SU-DHL-6 (cell line): Measurements from ENCODE around the gene BUD13.
A peak's percentile ranks its signal among the peaks of the same experiment; 100 is the strongest.

Source experiments
- H2AFZ ChIP-seq: fragments of 200-600 bp; sonication (generic); 2 replicates; pipeline ENCODE4 v1.6.1; 2014; ENCODE audit warnings: low read depth, mild to moderate bottlenecking, moderate library complexity, mixed read lengths, antibody characterized with exemption, low read length; ENCODE audit not compliant: severe bottlenecking
- H3F3A ChIP-seq: fragments of 200-600 bp; shearing (Covaris generic); 2 replicates; pipeline ENCODE4 v1.6.0; 2016; ENCODE audit warnings: antibody characterized with exemption, mild to moderate bottlenecking; ENCODE audit not compliant: insufficient read depth
- H3K27ac ChIP-seq: fragments of 200-600 bp; sonication (generic); 2 replicates; pipeline ENCODE4 v1.5.1; 2016; ENCODE audit warnings: low read depth, mild to moderate bottlenecking, low read length, moderate library complexity, mixed read lengths
- H3K27me3 ChIP-seq: fragments of 200-600 bp; sonication (generic), shearing (Covaris generic); 2 replicates; pipeline ENCODE4 v1.6.0; 2014; ENCODE audit warnings: mild to moderate bottlenecking, low read length
- H3K36me3 ChIP-seq: fragments of 200-600 bp; sonication (generic); 2 replicates; pipeline ENCODE4 v1.6.1; 2014; ENCODE audit warnings: mild to moderate bottlenecking, low read length, mixed read lengths
- H3K4me2 ChIP-seq: fragments of 300-600, 200-600 bp; shearing (Covaris generic), sonication (generic); 2 replicates; pipeline ENCODE4 v1.6.0; 2014; ENCODE audit warnings: low read length, low read depth, mild to moderate bottlenecking; ENCODE audit not compliant: poor library complexity, severe bottlenecking
- H3K4me3 ChIP-seq: fragments of 200-600 bp; sonication (generic); 2 replicates; pipeline ENCODE4 v1.5.1; 2014; ENCODE audit warnings: antibody characterized with exemption, low read length, mild to moderate bottlenecking, mixed read lengths; ENCODE audit not compliant: insufficient read depth, poor library complexity, severe bottlenecking
- H3K79me2 ChIP-seq: fragments of 200-600 bp; sonication (generic); 2 replicates; pipeline ENCODE4 v1.6.1; 2014; ENCODE audit warnings: mild to moderate bottlenecking, low read length, moderate library complexity; ENCODE audit not compliant: insufficient read depth
- H3K9ac ChIP-seq: fragments of 200-600 bp; sonication (generic); 2 replicates; pipeline ENCODE4 v1.7.0; 2014; ENCODE audit warnings: mild to moderate bottlenecking, low read length
- H3K9me2 ChIP-seq: fragments of 200-600 bp; sonication (generic); replicated peaks from 2 replicates; pipeline ENCODE4 v1.6.1; 2014; ENCODE audit warnings: low read length; ENCODE audit not compliant: insufficient read depth
- H3K9me3 ChIP-seq: fragments of 200-600 bp; sonication (generic); 2 replicates; pipeline ENCODE4 v1.6.1; 2014; ENCODE audit warnings: low read length, mixed read lengths; ENCODE audit not compliant: insufficient read depth
- H4K20me1 ChIP-seq: fragments of 200-600 bp; sonication (generic); 2 replicates; pipeline ENCODE4 v1.6.1; 2014; ENCODE audit warnings: low read depth, mild to moderate bottlenecking, antibody characterized with exemption, low read length, moderate library complexity, mixed read lengths
- CTCF ChIP-seq: fragments of 200-600 bp; sonication (generic); IDR thresholded peaks from one replicate; pipeline ENCODE4 v1.5.1; 2017; ENCODE audit warnings: antibody characterized with exemption, mild to moderate bottlenecking, low read length, moderate library complexity; ENCODE audit not compliant: insufficient read depth, poor library complexity, severe bottlenecking
- EZH2phosphoT487 ChIP-seq: fragments of 200-600 bp; sonication (generic), shearing (Covaris generic); conservative IDR thresholded peaks from 2 replicates; pipeline ENCODE4 v1.6.1; 2018; ENCODE audit warnings: mild to moderate bottlenecking, antibody characterized with exemption, low read length, moderate library complexity, mixed read lengths

The BUD13 gene

DNA sequence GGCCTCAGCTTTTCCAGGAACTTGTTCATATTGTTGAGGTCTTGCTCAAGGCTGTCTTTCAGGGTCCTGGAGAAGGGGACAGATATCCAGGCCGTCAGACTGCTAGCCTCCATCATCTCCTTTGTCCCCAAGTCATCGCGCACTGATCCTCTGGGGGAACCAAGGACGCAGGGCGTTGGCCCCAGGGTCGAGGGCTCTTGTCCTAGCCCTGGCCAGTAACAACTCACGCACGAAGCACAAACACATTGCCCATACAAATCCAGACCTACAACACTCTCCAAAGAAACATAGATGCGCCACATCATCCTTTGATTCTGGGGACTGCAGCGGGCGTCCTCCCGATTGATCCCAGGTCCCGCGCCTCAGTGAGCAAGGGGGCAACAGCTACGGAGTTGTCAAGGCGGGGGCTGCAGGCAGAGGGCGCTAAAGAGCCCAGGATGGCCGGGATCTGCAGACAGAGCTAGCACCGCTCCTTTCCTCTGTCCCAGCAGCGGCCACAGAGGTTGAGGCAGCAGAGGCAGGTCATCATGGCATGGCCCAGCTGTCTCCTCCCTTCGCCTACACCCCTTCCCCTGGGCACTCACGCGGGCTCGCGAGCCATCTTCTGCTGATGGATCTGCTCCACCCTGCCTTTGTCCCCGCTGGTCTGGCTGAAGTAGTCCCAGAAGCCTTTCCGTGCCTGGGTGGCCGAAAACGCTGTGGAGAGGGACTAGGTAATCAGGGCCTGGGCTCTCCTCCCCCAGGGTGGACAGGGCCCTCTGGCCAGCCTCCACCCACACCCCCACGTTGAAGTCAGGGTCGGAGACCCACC lies 18.4 kb upstream of the BUD13 start:
- Histone ChIP-seq H3K9me3 (no peaks in the 10 kb centered on the region), H3K9me2 (no peaks in the 10 kb centered on the region), H3F3A (no peaks in the 10 kb centered on the region), H3K4me3 (no peak overlapping the region), H3K79me2 (peaks cover 17% of the 10 kb centered on the region), H3K27me3 (no peaks in the 10 kb centered on the region), H3K36me3 (peaks cover 3% of the 10 kb centered on the region; the same call in 1 of the 2 replicates), H3K4me2 (peak overlapping the region; percentile 33), H3K9ac (peak overlapping the region; percentile 12; the same call in 1 of the 2 replicates), H2AFZ (peak overlapping the region; percentile 74), H4K20me1 (no peaks in the 10 kb centered on the region), H3K27ac (no peak overlapping the region)
- TF ChIP-seq EZH2phosphoT487 (no peak), CTCF (peak; percentile 79)

DNA sequence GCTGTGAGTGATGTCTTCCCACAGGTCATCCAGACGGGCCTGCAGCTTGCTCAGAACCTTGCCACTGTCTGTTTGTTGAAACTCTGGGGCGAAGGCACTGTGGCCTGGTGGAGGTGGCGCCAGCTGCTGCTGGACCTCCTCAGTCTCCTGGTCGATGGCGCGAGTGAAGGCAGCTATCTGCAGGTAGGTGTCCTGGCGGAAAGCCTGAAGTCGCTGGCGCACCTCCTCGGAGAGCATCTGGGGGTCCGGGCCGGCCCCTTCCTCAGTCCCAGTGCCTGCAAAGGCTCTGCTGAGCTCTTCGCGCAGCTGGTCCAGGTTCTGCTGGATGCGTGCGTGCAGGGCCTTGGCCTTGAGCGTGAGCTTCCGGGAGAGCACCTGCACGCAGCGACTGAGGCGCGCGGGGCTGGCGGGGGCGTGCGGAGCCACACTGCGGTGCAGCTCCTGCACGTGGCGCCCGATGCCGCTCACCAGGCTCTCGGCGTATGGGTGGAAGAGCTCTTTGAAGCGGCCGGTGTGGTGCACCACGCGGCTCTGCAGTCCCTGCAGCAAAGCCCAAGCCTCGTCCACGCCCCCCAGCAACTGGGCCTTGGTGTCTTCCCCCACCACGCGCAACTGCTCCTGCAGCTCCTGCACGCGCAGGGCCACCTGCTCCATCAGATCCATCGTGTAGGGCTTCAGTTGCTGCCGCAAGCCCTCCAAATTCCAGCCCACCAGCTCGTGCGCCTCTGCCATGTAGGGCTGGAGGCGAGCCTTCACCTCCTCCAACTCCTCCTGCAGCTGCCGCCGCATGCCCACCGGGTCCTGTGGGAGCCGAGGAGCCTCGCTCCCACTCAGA lies 17.6 kb upstream of the BUD13 start:
- no peaks in the 10 kb centered on the region for H3K27me3 ChIP-seq
- no peak overlapping the region for H2AFZ ChIP-seq
- H4K20me1 ChIP-seq = no peaks in the 10 kb centered on the region
- no peaks in the 10 kb centered on the region for H3K9me2 ChIP-seq
- no peak overlapping the region for H3K27ac ChIP-seq
- H3K79me2 ChIP-seq = peaks cover 25% of the 10 kb centered on the region
- H3K4me2 ChIP-seq = no peak overlapping the region
- TF ChIP-seq EZH2phosphoT487 (no peak), CTCF (no peak)
- peaks cover 9% of the 10 kb centered on the region; the same call in 1 of the 2 replicates for H3K36me3 ChIP-seq
- no peaks in the 10 kb centered on the region for H3K9me3 ChIP-seq
- H3K9ac ChIP-seq = no peak overlapping the region
- no peak overlapping the region for H3K4me3 ChIP-seq
- H3F3A ChIP-seq = no peaks in the 10 kb centered on the region

DNA sequence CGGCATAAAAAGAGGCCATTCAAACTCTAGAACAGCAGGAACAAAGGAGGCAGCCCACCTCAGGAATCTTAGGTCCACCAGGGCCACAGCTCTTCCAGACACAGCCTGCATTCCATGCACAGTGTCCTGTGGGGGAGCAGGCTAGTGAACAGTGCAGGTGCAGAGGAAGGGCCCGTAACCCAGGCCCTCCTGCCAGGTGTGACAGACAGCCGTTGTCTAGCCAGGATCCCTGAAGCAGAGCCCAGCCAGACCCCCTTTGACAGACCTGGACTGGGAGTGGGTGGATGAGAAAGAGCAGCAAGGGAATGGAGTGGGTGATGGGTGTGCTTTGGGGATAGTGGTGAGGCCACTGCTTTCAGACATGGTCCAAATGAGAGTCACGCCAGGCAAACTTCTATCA lies 16.2 kb upstream of the BUD13 start:
- Histone ChIP-seq H3K36me3 (peaks cover 16% of the 10 kb centered on the region), H3K4me3 (no peak overlapping the region), H3K27me3 (no peaks in the 10 kb centered on the region), H3K79me2 (peaks cover 30% of the 10 kb centered on the region), H3K4me2 (no peak overlapping the region), H3K27ac (no peak overlapping the region), H2AFZ (no peak overlapping the region), H3K9me2 (no peaks in the 10 kb centered on the region), H4K20me1 (no peaks in the 10 kb centered on the region), H3K9ac (no peak overlapping the region), H3K9me3 (no peaks in the 10 kb centered on the region), H3F3A (no peaks in the 10 kb centered on the region)
- TF ChIP-seq CTCF = no peak
- no peak for TF ChIP-seq EZH2phosphoT487
